ENCODE data around the gene ARFIP1. TPM values are rescaled to one million over a fixed set of nuclear protein-coding genes. Genes with fewer than 3 reads are reported as not detected.

Gene ARFIP1
- 35.8 TPM for polyA plus RNA-seq (2013, experiment 1 of 4)
- 45.7 TPM for polyA plus RNA-seq (2013, experiment 2 of 4)
- polyA plus RNA-seq (2013, experiment 3 of 4) = 33.5 TPM
- polyA plus RNA-seq (2013, experiment 4 of 4) = 36.5 TPM

GRCh38 chr4:152779513-152780266, at the start of gene ARFIP1, which contains the start of gene TIGD4:
Gene ARFIP1, plus strand, starts transcription at chr4:152779954. Its CDS starts 49,680 bp downstream, at chr4:152829634.
Gene TIGD4, minus strand, starts transcription at chr4:152779730. Its CDS starts 8,726 bp downstream, at chr4:152771004.
- H3K27me3 ChIP-seq (ENCODE audit: control insufficient read depth, insufficient read depth, low read length, poor library complexity, severe bottlenecking) = no peaks in the 10 kb centered on the region
- no peaks in the 10 kb centered on the region for H3K36me3 ChIP-seq (ENCODE audit: control insufficient read depth, insufficient read depth, low read length)
- H3K27ac ChIP-seq (ENCODE audit: insufficient read depth, low read depth, low read length, poor library complexity, severe bottlenecking) = peak within 1 kb of the TSS; percentile 95
- H3K4me3 ChIP-seq (ENCODE audit: insufficient read depth, low read depth, low read length) = peak within 1 kb of the TSS; percentile 87
- WGBS, 2 experiments = 0 to 1% methylated on average over 55 of the region's 55 CpGs
- H3K9me3 ChIP-seq (ENCODE audit: control insufficient read depth, low read length) = no peaks in the 10 kb centered on the region
- peaks cover 9% of the 10 kb centered on the region for H3K4me1 ChIP-seq (ENCODE audit: control insufficient read depth, insufficient read depth, low read length)

GRCh38 chr4:152731997-152732396, 47.8 kb upstream of the ARFIP1 start:
- Histone ChIP-seq H3K4me1 (ENCODE audit: control insufficient read depth, insufficient read depth, low read length) (no peaks in the 10 kb centered on the region), H3K27me3 (ENCODE audit: control insufficient read depth, insufficient read depth, low read length, poor library complexity, severe bottlenecking) (no peaks in the 10 kb centered on the region), H3K27ac (ENCODE audit: insufficient read depth, low read depth, low read length, poor library complexity, severe bottlenecking) (no peak overlapping the region), H3K36me3 (ENCODE audit: control insufficient read depth, insufficient read depth, low read length) (no peaks in the 10 kb centered on the region), H3K4me3 (ENCODE audit: insufficient read depth, low read depth, low read length) (no peak overlapping the region), H3K9me3 (ENCODE audit: control insufficient read depth, low read length) (no peaks in the 10 kb centered on the region)
- WGBS, 2 experiments = 94 to 95% methylated on average over 2 of the region's 2 CpGs

- H3K36me3 ChIP-seq (ENCODE audit: control insufficient read depth, insufficient read depth, low read length) = no peaks in the 10 kb centered on the region
- WGBS, 2 experiments = 77% methylated on average over 5 of the region's 5 CpGs
Measured at GRCh38 chr4:152734015-152734698, 45.6 kb upstream of the ARFIP1 start.

GRCh38 chr4:152734699-152735050, 45.1 kb upstream of the ARFIP1 start:
- H3K27ac ChIP-seq (ENCODE audit: insufficient read depth, low read depth, low read length, poor library complexity, severe bottlenecking) = no peak overlapping the region
- no peaks in the 10 kb centered on the region for H3K27me3 ChIP-seq (ENCODE audit: control insufficient read depth, insufficient read depth, low read length, poor library complexity, severe bottlenecking)
- H3K4me3 ChIP-seq (ENCODE audit: insufficient read depth, low read depth, low read length) = no peak overlapping the region
- 77 to 79% methylated on average over 3 of the region's 3 CpGs for WGBS, 2 experiments
- no peaks in the 10 kb centered on the region for H3K9me3 ChIP-seq (ENCODE audit: control insufficient read depth, low read length)
- H3K4me1 ChIP-seq (ENCODE audit: control insufficient read depth, insufficient read depth, low read length) = no peaks in the 10 kb centered on the region
- H3K36me3 ChIP-seq (ENCODE audit: control insufficient read depth, insufficient read depth, low read length) = no peaks in the 10 kb centered on the region

More at GRCh38 chr4:152734015-152734698, 45.6 kb upstream of the ARFIP1 start:
- H3K4me1 ChIP-seq (ENCODE audit: control insufficient read depth, insufficient read depth, low read length) = no peaks in the 10 kb centered on the region
- no peak overlapping the region for H3K27ac ChIP-seq (ENCODE audit: insufficient read depth, low read depth, low read length, poor library complexity, severe bottlenecking)
- H3K9me3 ChIP-seq (ENCODE audit: control insufficient read depth, low read length) = no peaks in the 10 kb centered on the region
- H3K27me3 ChIP-seq (ENCODE audit: control insufficient read depth, insufficient read depth, low read length, poor library complexity, severe bottlenecking) = no peaks in the 10 kb centered on the region
- no peak overlapping the region for H3K4me3 ChIP-seq (ENCODE audit: insufficient read depth, low read depth, low read length)

GRCh38 chr4:152735396-152735859, 44.3 kb upstream of the ARFIP1 start:
- Histone ChIP-seq H3K27me3 (ENCODE audit: control insufficient read depth, insufficient read depth, low read length, poor library complexity, severe bottlenecking) (no peaks in the 10 kb centered on the region), H3K27ac (ENCODE audit: insufficient read depth, low read depth, low read length, poor library complexity, severe bottlenecking) (no peak overlapping the region), H3K36me3 (ENCODE audit: control insufficient read depth, insufficient read depth, low read length) (no peaks in the 10 kb centered on the region), H3K4me1 (ENCODE audit: control insufficient read depth, insufficient read depth, low read length) (no peaks in the 10 kb centered on the region), H3K9me3 (ENCODE audit: control insufficient read depth, low read length) (no peaks in the 10 kb centered on the region), H3K4me3 (ENCODE audit: insufficient read depth, low read depth, low read length) (no peak overlapping the region)
- 50% methylated on average over 2 of the region's 2 CpGs for WGBS, 2 experiments

GRCh38 chr4:152735906-152736305, 43.8 kb upstream of the ARFIP1 start:
- H3K4me3 ChIP-seq (ENCODE audit: insufficient read depth, low read depth, low read length) = no peak overlapping the region
- H3K9me3 ChIP-seq (ENCODE audit: control insufficient read depth, low read length) = no peaks in the 10 kb centered on the region
- no peaks in the 10 kb centered on the region for H3K27me3 ChIP-seq (ENCODE audit: control insufficient read depth, insufficient read depth, low read length, poor library complexity, severe bottlenecking)
- no peaks in the 10 kb centered on the region for H3K36me3 ChIP-seq (ENCODE audit: control insufficient read depth, insufficient read depth, low read length)
- 79 to 83% methylated on average over 3 of the region's 3 CpGs for WGBS, 2 experiments
- no peak overlapping the region for H3K27ac ChIP-seq (ENCODE audit: insufficient read depth, low read depth, low read length, poor library complexity, severe bottlenecking)
- H3K4me1 ChIP-seq (ENCODE audit: control insufficient read depth, insufficient read depth, low read length) = no peaks in the 10 kb centered on the region

- Histone ChIP-seq H3K27me3 (ENCODE audit: control insufficient read depth, insufficient read depth, low read length, poor library complexity, severe bottlenecking) (no peaks in the 10 kb centered on the region), H3K4me3 (ENCODE audit: insufficient read depth, low read depth, low read length) (no peak overlapping the region), H3K36me3 (ENCODE audit: control insufficient read depth, insufficient read depth, low read length) (no peaks in the 10 kb centered on the region), H3K4me1 (ENCODE audit: control insufficient read depth, insufficient read depth, low read length) (no peaks in the 10 kb centered on the region), H3K9me3 (ENCODE audit: control insufficient read depth, low read length) (no peaks in the 10 kb centered on the region), H3K27ac (ENCODE audit: insufficient read depth, low read depth, low read length, poor library complexity, severe bottlenecking) (no peak overlapping the region)
- 72 to 90% methylated on average over 2 to 3 of the region's 3 CpGs for WGBS, 2 experiments
Measured at GRCh38 chr4:152738827-152739226, 40.9 kb upstream of the ARFIP1 start.

- Histone ChIP-seq H3K27ac (ENCODE audit: insufficient read depth, low read depth, low read length, poor library complexity, severe bottlenecking) (no peak overlapping the region), H3K36me3 (ENCODE audit: control insufficient read depth, insufficient read depth, low read length) (no peaks in the 10 kb centered on the region), H3K4me1 (ENCODE audit: control insufficient read depth, insufficient read depth, low read length) (no peaks in the 10 kb centered on the region), H3K9me3 (ENCODE audit: control insufficient read depth, low read length) (no peaks in the 10 kb centered on the region), H3K4me3 (ENCODE audit: insufficient read depth, low read depth, low read length) (no peak overlapping the region), H3K27me3 (ENCODE audit: control insufficient read depth, insufficient read depth, low read length, poor library complexity, severe bottlenecking) (no peaks in the 10 kb centered on the region)
- 89 to 98% methylated on average over 2 of the region's 2 CpGs for WGBS, 2 experiments
Measured at GRCh38 chr4:152747444-152747843, 32.3 kb upstream of the ARFIP1 start.

- Histone ChIP-seq H3K27me3 (ENCODE audit: control insufficient read depth, insufficient read depth, low read length, poor library complexity, severe bottlenecking) (no peaks in the 10 kb centered on the region), H3K4me3 (ENCODE audit: insufficient read depth, low read depth, low read length) (no peak overlapping the region), H3K4me1 (ENCODE audit: control insufficient read depth, insufficient read depth, low read length) (no peaks in the 10 kb centered on the region), H3K36me3 (ENCODE audit: control insufficient read depth, insufficient read depth, low read length) (no peaks in the 10 kb centered on the region), H3K9me3 (ENCODE audit: control insufficient read depth, low read length) (no peaks in the 10 kb centered on the region), H3K27ac (ENCODE audit: insufficient read depth, low read depth, low read length, poor library complexity, severe bottlenecking) (no peak overlapping the region)
- 94% methylated on average over 9 of the region's 9 CpGs for WGBS, 2 experiments
Measured at GRCh38 chr4:152748619-152749018, 31.1 kb upstream of the ARFIP1 start.

GRCh38 chr4:152763796-152764195, 16.0 kb upstream of the ARFIP1 start:
- H3K27ac ChIP-seq (ENCODE audit: insufficient read depth, low read depth, low read length, poor library complexity, severe bottlenecking) = no peak overlapping the region
- no peaks in the 10 kb centered on the region for H3K27me3 ChIP-seq (ENCODE audit: control insufficient read depth, insufficient read depth, low read length, poor library complexity, severe bottlenecking)
- H3K36me3 ChIP-seq (ENCODE audit: control insufficient read depth, insufficient read depth, low read length) = no peaks in the 10 kb centered on the region
- no peaks in the 10 kb centered on the region for H3K4me1 ChIP-seq (ENCODE audit: control insufficient read depth, insufficient read depth, low read length)
- no peak overlapping the region for H3K4me3 ChIP-seq (ENCODE audit: insufficient read depth, low read depth, low read length)
- WGBS, 2 experiments = 82 to 93% methylated on average over 1 of the region's 1 CpG
- H3K9me3 ChIP-seq (ENCODE audit: control insufficient read depth, low read length) = no peaks in the 10 kb centered on the region

Data from ectodermal cell (in vitro differentiated cells).